ENCODE measurements around the gene CELF2. TPM values are rescaled to one million over a fixed set of nuclear protein-coding genes. Genes with fewer than 3 reads are reported as not detected.

CELF2 gene
- total RNA-seq, 1 experiment from 2014 or later, result 0.07 TPM

DNA sequence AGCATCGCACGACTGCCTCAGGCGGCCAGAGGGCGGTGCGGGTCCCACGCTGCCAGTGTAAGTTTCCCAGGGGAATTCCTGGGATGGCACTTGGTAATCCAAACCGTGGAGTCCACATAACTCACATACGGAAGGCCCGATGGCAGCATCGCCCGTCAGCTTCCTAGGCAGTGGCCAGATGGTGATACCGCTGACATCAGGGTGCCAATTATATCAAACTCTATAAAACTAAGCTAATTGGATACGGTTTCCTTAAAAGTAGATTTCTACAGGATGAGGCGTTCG, 189.8 kb downstream of the CELF2 start:
- no peaks in the 10 kb centered on the region for H3K4me1 Mint-ChIP-seq (ENCODE audit: insufficient read depth, unreplicated experiment)
- H3K27me3 Mint-ChIP-seq (ENCODE audit: insufficient read depth, unreplicated experiment), result no peaks in the 10 kb centered on the region
- no peak overlapping the region for H3K27ac Mint-ChIP-seq (ENCODE audit: low read depth, unreplicated experiment)
- H3K36me3 Mint-ChIP-seq (ENCODE audit: insufficient read depth, unreplicated experiment), result no peaks in the 10 kb centered on the region
- TF ChIP-seq, protein P1, sequence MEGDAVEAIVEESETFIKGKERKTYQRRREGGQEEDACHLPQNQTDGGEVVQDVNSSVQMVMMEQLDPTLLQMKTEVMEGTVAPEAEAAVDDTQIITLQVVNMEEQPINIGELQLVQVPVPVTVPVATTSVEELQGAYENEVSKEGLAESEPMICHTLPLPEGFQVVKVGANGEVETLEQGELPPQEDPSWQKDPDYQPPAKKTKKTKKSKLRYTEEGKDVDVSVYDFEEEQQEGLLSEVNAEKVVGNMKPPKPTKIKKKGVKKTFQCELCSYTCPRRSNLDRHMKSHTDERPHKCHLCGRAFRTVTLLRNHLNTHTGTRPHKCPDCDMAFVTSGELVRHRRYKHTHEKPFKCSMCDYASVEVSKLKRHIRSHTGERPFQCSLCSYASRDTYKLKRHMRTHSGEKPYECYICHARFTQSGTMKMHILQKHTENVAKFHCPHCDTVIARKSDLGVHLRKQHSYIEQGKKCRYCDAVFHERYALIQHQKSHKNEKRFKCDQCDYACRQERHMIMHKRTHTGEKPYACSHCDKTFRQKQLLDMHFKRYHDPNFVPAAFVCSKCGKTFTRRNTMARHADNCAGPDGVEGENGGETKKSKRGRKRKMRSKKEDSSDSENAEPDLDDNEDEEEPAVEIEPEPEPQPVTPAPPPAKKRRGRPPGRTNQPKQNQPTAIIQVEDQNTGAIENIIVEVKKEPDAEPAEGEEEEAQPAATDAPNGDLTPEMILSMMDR (IDR thresholded peaks at IDR 0.05; ENCODE audit: unreplicated experiment), result no peak
- intact Hi-C loops (cut with micrococcal nuclease), result no loop called here
- ChIA-PET CTCF (no interaction called here), POLR2A (no interaction called here)
- no peak for DNase-seq (ENCODE audit: unreplicated experiment)
- H3K4me3 Mint-ChIP-seq (ENCODE audit: unreplicated experiment), result no peak overlapping the region
- H3K9me3 Mint-ChIP-seq (ENCODE audit: unreplicated experiment), result no peaks in the 10 kb centered on the region
- no TSS peak for BruUV-seq (replicated peaks)

GRCh38 chr10:11208243-11208642, 190.6 kb downstream of the CELF2 start:
- Mint-ChIP-seq H3K27ac (ENCODE audit: low read depth, unreplicated experiment) (no peak overlapping the region), H3K9me3 (ENCODE audit: unreplicated experiment) (no peaks in the 10 kb centered on the region), H3K27me3 (ENCODE audit: insufficient read depth, unreplicated experiment) (no peaks in the 10 kb centered on the region), H3K36me3 (ENCODE audit: insufficient read depth, unreplicated experiment) (no peaks in the 10 kb centered on the region), H3K4me3 (ENCODE audit: unreplicated experiment) (no peak overlapping the region), H3K4me1 (ENCODE audit: insufficient read depth, unreplicated experiment) (no peaks in the 10 kb centered on the region)
- TF ChIP-seq, protein P1 (IDR thresholded peaks at IDR 0.05; ENCODE audit: unreplicated experiment), result no peak
- no peak for DNase-seq (ENCODE audit: unreplicated experiment)
- POLR2A ChIA-PET, result no interaction called here
- intact Hi-C loops (cut with micrococcal nuclease), result no loop called here
- CTCF ChIA-PET, result no interaction called here
- BruUV-seq (replicated peaks), result no TSS peak

DNA sequence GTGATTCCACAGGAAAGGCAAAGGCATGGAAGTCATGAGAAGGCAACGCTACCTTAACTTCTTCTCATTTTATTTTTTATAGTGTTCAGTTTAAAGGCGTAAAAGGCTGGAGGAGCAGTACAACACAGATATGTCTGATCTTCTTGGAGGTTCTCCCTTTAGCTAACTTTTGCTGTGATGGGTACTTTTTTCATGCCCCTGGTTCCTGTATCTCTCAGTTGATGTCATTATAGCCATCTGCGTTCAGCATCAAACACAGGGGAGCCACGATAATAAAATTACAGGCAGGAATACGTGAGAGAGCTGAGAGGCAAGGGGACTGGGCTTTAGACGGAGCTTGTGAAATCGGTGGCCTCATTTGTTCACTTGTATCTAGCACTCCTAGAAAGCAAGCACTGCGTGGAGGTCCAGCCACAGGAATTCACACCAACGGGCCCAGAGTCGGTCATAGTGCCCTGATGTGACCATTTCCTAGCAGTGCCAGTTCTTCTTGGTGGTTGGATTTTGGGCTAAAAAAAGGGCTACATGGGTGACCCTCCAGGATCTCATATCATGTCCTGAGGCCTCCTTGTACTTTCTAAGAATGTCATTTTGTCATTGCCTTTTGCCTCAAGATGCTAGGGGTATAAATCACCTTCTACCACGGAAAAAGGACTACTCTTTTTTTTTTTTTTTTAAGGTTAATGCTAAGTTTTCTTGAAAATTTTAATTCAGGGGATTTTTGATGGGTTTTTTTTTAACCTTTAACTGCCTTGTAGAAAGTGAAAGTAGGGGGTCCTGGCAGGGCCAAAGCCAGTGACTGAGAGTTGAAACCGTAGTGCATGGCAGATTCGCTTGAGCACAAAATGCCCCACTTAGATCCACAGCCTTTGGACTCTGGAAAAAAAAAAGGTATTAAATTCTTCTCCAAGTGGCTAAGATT, 191.5 kb downstream of the CELF2 start:
- POLR2A ChIA-PET, result no interaction called here
- BruUV-seq (replicated peaks), result no TSS peak
- CTCF ChIA-PET, result no interaction called here
- Mint-ChIP-seq H3K9me3 (ENCODE audit: unreplicated experiment) (no peaks in the 10 kb centered on the region), H3K36me3 (ENCODE audit: insufficient read depth, unreplicated experiment) (no peaks in the 10 kb centered on the region), H3K4me1 (ENCODE audit: insufficient read depth, unreplicated experiment) (no peaks in the 10 kb centered on the region), H3K27me3 (ENCODE audit: insufficient read depth, unreplicated experiment) (no peaks in the 10 kb centered on the region), H3K27ac (ENCODE audit: low read depth, unreplicated experiment) (no peak overlapping the region), H3K4me3 (ENCODE audit: unreplicated experiment) (no peak overlapping the region)
- TF ChIP-seq, protein P1 (IDR thresholded peaks at IDR 0.05; ENCODE audit: unreplicated experiment), result no peak
- DNase-seq (ENCODE audit: unreplicated experiment), result no peak
- intact Hi-C loops (cut with micrococcal nuclease), result no loop called here

DNA sequence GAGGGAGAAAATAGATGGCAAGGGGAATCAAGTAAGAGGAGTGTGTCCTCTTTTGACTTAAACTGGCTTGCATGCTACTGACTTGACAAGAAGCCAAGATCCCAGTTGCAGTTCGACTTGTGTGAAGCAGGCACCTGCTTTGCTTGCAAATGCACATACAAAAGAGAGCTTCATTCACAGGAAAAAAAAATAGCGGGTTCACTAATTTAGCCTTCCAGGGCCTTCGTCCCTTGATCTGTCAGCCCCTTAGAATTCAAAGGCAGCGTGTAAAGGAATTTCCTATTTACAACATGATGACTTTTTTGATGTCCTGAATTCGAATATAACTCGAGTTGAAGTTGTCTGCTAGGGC, 192.1 kb downstream of the CELF2 start:
- CTCF ChIA-PET, result no interaction called here
- no peak for DNase-seq (ENCODE audit: unreplicated experiment)
- POLR2A ChIA-PET, result no interaction called here
- BruUV-seq (replicated peaks), result no TSS peak
- TF ChIP-seq, protein P1 (IDR thresholded peaks at IDR 0.05; ENCODE audit: unreplicated experiment), result no peak
- intact Hi-C loops (cut with micrococcal nuclease), result no loop called here
- H3K9me3 Mint-ChIP-seq (ENCODE audit: unreplicated experiment), result no peaks in the 10 kb centered on the region
- H3K4me1 Mint-ChIP-seq (ENCODE audit: insufficient read depth, unreplicated experiment), result no peaks in the 10 kb centered on the region
- H3K27me3 Mint-ChIP-seq (ENCODE audit: insufficient read depth, unreplicated experiment), result no peaks in the 10 kb centered on the region
- no peaks in the 10 kb centered on the region for H3K36me3 Mint-ChIP-seq (ENCODE audit: insufficient read depth, unreplicated experiment)
- no peak overlapping the region for H3K27ac Mint-ChIP-seq (ENCODE audit: low read depth, unreplicated experiment)
- no peak overlapping the region for H3K4me3 Mint-ChIP-seq (ENCODE audit: unreplicated experiment)

All from MCF 10A (cell line).